ENCODE measurements around the gene SAP30. TPM values are rescaled to one million over a fixed set of nuclear protein-coding genes. Genes with fewer than 3 reads are reported as not detected.

The SAP30 gene
- total RNA-seq, 1 donor from 2014 or later: 9.3 TPM

GRCh38 chr4:173415885-173416653, 45.3 kb downstream of the SAP30 start:
- peaks cover 0 to 2% of the 10 kb centered on the region in 2 donors for H3K4me1 ChIP-seq
- peak in 1 of 3 experiments; percentile 16 for TF ChIP-seq CTCF (IDR thresholded peaks at IDR 0.05)
- peak; percentile 58 to 82 for DNase-seq (ENCODE audit: low spot score in 2 of 2)
- no peaks in the 10 kb centered on the region for H3K27me3 ChIP-seq
- intact Hi-C loops (cut with DNase I): loop anchor here (5.0 kb wide), 3 partner anchors 44 to 404 kb away; partner anchors contain the start of gene SAP30
- H3K9me3 ChIP-seq: no peaks in the 10 kb centered on the region
- peak overlapping the region; percentile 27 to 41 for H3K27ac ChIP-seq
- H3K4me3 ChIP-seq: no peak overlapping the region
- H3K36me3 ChIP-seq: no peaks in the 10 kb centered on the region

- no peak for TF ChIP-seq CTCF (IDR thresholded peaks at IDR 0.05)
- Histone ChIP-seq H3K4me1 (peaks cover 0 to 2% of the 10 kb centered on the region in 2 donors), H3K4me3 (no peak overlapping the region), H3K9me3 (no peaks in the 10 kb centered on the region), H3K27ac (no peak overlapping the region), H3K36me3 (no peaks in the 10 kb centered on the region), H3K27me3 (no peaks in the 10 kb centered on the region)
- intact Hi-C loops (cut with DNase I): loop anchor here (1.0 to 5.0 kb wide), 4 partner anchors 46 to 406 kb away; partner anchors contain the start of gene SAP30
- no peak for DNase-seq (ENCODE audit: low spot score in 2 of 2)
Measured at GRCh38 chr4:173417833-173418232, 47.1 kb downstream of the SAP30 start.

- intact Hi-C loops (cut with DNase I): loop anchor here (5.0 kb wide), 3 partner anchors 46 to 406 kb away; partner anchors contain the start of gene SAP30
- H3K27ac ChIP-seq: no peak overlapping the region
- TF ChIP-seq CTCF (IDR thresholded peaks at IDR 0.05): no peak
- H3K9me3 ChIP-seq: no peaks in the 10 kb centered on the region
- no peak for DNase-seq (ENCODE audit: low spot score in 2 of 2)
- H3K4me3 ChIP-seq: no peak overlapping the region
- H3K36me3 ChIP-seq: no peaks in the 10 kb centered on the region
- peaks cover 0 to 2% of the 10 kb centered on the region in 2 donors for H3K4me1 ChIP-seq
- H3K27me3 ChIP-seq: no peaks in the 10 kb centered on the region
Measured at GRCh38 chr4:173418639-173419038, 47.9 kb downstream of the SAP30 start.

GRCh38 chr4:173420324-173420752, 49.6 kb downstream of the SAP30 start:
- no peaks in the 10 kb centered on the region for H3K27me3 ChIP-seq
- H3K36me3 ChIP-seq: no peaks in the 10 kb centered on the region
- H3K9me3 ChIP-seq: no peaks in the 10 kb centered on the region
- peaks cover 0 to 7% of the 10 kb centered on the region in 2 donors for H3K4me1 ChIP-seq
- no peak overlapping the region for H3K27ac ChIP-seq
- TF ChIP-seq CTCF (IDR thresholded peaks at IDR 0.05): peak in 2 of 3 experiments; percentile 45 to 61
- intact Hi-C loops (cut with DNase I): loop anchor here (1.0 to 10.0 kb wide), 3 partner anchors 74 to 704 kb away; partner anchors contain the start of gene HMGB2
- DNase-seq (ENCODE audit: low spot score in 2 of 2): no peak
- H3K4me3 ChIP-seq: no peak overlapping the region

GRCh38 chr4:173420801-173421200, 50.0 kb downstream of the SAP30 start:
- no peak overlapping the region for H3K4me3 ChIP-seq
- H3K27me3 ChIP-seq: no peaks in the 10 kb centered on the region
- no peaks in the 10 kb centered on the region for H3K36me3 ChIP-seq
- H3K27ac ChIP-seq: no peak overlapping the region
- intact Hi-C loops (cut with DNase I): loop anchor here (1.0 to 10.0 kb wide), 3 partner anchors 74 to 704 kb away; partner anchors contain the start of gene HMGB2
- DNase-seq (ENCODE audit: low spot score in 2 of 2): no peak
- peaks cover 0 to 10% of the 10 kb centered on the region in 2 donors for H3K4me1 ChIP-seq
- TF ChIP-seq CTCF (IDR thresholded peaks at IDR 0.05): no peak
- H3K9me3 ChIP-seq: no peaks in the 10 kb centered on the region

Data from ascending aorta (tissue), 2 donors.